GM18870 (cell line): ENCODE measurements around the gene ISLR.

Experiments
- ATAC-seq: cut with Tn5 transposase; IDR thresholded peaks from one replicate; pipeline ENCODE4 v1.9.1; 2021; ENCODE audit warnings: moderate library complexity; ENCODE audit not compliant: unreplicated experiment

The ISLR gene

DNA sequence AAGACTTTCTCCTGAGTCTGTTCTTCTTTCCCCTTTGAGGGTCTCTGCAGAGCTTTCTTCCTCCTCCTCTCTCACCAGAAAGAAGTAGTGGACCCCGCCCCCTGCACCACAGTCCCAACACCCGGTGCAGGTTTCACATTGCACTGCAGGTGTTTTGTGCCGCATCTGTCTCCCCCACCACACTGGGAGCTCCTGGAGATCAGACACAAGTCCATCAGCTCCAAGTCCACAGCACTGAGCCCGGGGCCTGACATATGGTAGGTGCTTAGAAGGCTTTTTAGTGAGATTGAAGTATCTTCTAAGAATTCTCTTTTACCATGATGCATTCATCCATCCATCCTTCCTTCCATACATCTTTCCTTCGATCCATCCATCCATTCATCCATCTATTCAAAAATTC lies 19.2 kb downstream of the ISLR start:
- no peak for ATAC-seq

DNA sequence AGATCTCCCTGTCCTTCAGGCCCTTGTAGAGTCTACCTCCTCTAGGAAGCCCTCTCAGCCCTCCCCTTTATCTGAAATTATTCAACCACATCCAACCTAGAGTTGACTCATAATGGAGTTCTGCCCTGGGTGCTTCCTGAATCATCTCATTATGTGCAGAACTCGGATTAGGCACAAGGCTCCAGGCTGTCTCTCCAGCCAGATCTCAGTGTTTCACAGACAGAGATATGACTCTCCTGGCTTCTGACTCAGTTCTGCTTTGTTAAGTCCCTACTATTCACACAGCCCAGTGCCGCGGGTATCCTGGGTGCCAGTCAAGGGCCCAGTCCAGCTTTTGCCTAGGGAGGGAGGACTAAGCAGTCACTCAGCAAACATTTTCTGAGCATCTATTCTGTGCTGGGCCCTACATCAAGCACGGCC lies 19.8 kb downstream of the ISLR start:
- ATAC-seq, result no peak

DNA sequence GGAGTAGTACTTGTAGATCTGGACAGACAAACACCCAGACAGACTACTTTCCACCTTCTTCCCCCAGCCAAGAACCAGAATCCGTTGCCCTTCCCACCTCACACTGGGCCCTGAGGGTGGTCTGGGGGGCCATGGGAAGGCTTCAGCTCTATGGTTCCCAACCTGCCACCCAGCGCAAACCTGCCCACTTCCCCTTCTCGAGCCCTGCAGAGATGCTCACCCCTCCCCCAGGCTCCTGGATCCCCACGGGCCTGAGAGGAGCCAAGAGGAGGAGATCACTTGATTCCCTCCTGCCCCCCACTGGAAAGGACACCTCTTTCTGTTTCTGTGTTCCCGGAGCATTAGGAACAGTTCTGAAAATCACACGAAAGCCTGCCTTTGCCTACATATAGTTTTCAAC lies 20.4 kb downstream of the ISLR start:
- ATAC-seq, result no peak

DNA sequence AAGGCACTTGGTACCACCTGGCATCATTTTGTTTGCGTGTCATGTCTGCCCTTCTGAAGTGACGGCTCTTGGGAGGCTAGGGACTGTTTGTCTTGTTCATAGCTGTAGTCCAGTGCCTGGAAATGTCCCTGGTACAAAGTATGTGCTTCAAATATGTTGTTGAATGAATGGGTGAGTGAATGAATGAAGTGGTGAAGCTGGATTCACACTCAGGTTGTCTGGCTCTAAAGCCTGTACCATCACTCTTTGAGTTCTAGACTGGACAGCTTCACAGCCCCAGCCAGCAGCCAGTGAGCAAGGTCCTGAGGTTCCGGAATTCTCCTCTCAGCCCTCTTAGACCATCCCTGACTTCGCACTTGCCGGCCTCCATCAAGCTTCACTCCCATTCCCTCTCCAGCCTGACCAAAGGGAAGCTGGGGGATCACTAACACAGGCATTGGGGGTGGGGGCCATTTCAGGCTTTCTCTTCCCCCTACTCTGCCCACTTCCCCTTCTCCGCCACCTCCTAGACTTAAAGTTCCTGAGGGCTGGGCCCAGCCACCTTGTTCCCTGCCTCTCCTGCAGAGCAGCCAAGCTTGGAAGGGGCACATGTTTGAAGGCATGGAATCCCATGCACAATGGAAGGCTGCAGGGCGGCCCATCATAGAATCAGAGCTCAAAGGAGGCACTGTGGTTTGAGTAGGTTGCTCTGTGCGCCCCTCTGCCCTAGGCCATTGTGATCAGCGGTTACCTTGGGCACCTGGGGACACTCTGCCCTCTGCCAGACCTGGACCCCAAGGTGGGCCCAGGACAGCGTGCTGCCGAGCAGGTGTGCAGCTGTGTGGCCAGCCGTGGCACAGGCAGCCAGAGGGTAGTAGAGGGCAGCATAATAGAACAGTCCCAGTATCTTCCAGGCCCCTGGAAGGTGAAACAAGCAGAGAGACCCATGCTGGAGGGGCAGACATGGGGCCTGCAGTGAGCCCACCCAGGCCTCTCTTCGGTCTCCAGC lies 21.4 kb downstream of the ISLR start:
- no peak for ATAC-seq

DNA sequence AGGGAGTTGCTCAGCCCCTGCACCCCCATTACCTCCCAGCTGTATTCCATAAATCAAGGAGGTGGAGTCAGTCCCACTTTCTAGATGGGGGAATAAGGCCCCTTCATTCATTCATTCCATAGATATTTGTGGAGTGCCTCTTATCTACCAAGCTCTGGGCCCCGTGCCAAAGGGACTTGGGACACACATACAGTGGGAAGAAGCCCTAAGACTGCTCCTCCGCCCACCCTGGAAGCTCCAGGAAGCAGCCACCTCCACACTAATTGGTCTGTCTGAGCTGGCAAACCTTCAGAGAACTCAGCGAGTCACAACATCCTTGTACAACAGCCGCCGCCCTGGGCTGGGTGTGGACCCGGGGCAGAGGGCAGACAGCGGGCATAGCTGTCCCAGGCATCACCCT lies 22.7 kb downstream of the ISLR start:
- no peak for ATAC-seq

DNA sequence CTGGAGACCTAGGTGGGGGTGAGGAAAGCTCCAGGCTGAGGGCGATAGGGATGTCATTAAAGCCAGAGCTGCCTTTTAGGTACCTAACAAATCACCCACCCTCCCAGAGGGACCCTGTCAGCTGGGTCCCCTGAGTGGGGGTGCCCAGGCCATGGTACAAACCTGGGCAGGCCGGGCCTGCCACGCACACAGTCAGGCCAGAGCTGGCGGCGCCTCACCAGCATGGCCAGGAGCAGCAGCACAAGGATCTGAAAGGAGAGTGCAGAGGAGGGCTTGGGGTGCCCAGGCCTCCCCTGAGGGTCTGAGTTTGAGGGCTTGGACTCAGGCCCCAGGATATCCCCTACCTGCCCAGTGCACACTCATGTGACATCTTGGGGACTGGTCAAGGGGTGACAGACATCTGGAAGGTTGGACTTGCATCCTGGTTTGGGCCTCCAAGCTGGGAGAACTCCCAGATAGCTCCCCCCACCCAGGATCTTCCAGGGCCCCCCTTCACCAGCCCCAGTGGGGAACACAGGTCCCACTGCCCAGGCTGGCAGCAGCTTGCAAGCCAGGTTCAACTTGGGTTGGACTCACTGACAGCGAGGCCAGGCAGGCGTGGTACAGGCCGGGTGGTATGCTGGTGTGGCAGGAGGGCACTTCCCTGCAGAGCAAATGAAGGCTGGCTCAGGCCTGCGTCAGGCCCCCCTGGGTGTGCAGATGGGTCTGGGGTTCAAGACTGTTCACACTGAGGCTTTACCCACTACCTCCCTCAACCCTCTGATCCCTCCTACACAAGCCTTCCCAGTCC lies 23.9 kb downstream of the ISLR start:
- ATAC-seq, result no peak

DNA sequence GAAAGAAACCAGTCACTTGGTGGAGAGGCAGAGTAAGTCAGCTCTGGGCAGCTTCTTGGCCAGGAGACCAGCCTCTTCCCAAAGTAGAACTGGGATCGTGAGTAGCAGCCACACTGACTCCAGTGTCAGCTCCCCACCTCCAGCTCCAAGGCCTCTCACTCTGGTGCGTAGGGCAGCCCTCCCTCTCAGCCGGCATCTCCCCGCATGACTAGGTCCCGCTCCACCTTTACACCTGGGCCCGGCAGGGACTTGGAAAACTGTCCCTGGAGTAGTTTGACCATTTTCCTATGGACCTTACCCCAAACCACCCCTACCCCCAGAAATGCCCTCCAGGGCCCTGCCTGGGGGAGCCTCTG lies 25.8 kb downstream of the ISLR start:
- no peak for ATAC-seq

DNA sequence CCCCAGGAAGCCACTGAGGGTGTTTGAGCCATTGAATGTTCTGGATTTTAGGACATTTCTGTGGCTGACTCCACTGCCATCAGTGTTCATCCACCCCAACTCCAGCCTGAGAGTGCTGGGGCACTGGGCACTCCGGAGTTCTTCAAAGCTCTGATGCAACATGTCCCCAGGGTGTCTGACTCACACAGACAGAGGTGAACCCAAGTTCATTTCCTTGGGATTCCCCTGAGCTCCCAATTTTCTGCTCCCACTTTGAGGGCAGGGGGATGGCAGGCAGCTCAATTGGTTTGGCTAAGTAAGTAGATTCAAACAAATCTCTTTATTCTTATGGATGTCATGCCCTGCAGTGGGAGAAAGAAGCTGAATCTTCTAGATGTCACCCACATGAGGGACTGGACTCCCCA lies 26.9 kb downstream of the ISLR start:
- no peak for ATAC-seq

DNA sequence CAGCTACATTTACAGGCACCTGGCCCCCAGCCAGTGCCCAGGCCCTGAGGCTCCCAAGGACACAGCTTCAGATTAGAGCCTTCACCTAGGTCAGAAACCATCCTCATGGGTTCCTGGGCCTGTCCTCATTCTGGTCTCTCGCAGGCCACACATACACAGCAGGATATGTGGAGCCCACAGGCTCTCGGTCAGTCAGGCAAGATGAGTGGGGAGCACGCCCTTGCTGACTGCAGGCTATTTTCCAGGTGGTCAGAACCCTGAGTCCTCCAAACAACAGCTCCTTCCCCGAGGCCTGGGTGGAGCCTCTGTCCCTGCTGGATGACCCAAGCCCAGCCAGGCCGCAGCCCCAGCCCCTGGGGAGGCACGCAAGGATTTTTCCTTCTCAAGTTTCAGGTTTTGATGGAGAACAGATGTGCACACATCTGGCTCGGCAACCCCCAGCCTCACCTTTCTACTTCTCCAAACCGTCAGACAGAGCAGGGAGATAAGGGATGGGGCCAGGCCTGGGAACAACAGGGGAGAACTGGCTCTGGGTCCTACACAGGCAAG lies 27.4 kb downstream of the ISLR start:
- ATAC-seq, result no peak

DNA sequence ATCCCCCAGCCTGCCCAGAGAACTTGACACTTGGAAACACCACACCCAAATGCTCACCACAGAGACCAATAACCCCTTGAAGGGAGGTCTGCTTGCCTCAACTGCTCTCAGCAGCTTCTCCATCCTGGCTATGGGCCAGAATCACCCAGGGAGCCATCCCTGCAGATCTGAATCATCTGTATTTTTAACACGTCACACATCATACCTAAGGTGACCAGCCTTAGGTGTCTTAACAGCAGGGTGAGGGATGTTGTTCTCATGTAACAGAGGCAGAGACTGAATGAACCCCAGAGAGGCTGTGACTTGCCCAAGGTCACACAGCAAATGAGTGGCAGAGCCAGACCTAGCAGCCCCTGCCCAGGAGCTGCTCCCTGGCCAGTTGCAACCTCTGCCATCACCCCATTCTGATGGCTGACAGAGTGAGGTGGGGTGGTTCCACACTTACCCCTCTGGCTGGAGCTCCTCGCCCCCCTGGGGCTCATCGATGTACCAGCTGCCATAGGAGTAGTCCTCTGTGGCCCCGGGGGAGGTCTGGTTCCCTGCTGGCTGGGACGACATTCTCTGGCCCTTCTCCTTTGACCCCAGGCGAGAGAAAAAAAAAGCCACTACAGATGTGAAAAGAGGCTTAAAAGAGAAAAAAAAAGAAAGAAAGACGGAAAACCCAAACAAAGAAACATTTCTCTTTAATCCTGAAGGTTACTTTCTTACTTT lies 28.4 kb downstream of the ISLR start:
- ATAC-seq, result no peak

DNA sequence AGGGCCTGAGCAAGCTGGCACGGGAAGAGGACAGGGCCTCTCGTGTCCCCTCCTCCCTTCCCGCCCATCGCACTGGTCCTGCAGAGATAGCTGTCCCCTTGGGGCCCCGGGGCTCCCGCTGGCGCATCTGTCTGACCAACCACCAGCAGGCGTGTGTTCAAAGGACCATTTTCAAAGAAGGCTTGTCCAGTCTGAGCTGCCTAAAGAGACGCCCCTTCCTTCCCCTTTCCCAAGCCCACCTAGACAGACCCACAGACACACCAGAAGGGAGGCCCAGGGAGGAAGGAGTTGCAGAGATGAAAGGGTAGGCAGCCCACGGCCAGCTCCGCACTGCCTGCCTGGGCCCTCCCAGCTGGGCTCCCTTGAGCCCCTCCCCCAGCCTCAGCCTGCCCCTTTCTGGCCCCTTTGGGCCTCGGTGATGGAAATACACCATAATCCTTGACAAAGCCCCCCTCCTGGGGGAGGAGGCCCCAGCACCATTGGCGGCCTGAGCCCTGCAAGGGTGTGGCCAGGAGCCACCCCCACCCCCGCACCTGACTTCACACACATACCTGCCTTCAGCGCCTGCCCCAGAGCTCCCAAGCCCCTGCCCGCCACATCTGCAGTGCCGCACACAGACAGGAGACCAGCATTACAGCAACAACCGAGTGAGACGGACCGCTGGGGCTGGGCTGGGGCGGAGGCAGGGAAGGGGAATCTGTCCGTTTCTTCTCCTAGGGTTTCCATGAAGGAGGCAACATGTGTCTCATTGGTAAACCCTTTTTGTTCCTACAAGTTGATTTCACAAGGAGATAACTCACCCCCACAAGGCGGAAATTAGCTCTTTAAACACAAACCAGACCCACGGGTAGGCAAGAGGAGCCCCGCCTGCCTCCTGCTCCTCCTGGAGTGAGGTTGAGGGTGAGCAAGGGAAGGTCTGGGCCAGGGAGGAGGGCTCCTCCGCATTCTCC lies 29.2 kb downstream of the ISLR start, which contains the start of gene STRA6:
Gene STRA6, minus strand, starts transcription at position 336 of the 950 bp plus-strand sequence. CDS start 520 bp downstream, outside the sequence.
- ATAC-seq, result no peak

DNA sequence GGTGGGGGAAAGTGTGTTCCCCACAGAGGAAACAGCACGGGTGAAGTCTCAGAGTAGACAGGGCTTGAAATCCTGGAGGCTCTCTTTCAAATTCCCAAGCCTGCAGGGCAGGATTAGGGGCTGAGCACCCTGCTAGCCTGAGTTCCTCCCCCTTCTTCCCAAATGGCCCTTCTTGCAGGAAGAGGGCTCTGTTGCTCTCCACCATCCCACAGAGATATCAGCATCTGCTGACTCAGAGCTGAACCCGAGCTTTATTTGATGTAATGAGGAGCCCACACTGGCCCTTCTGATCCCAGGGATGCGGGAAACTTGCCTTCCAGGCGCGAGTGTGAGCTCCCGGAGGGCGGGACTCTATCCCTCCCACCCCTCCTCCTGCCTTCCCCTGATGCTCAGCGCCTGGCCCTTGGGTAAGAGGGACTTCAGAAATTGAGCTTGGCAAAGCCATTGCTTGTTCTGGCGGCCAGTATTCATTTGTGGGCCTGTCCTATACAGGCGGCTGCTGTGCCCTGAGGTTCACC lies 30.5 kb downstream of the ISLR start:
- no peak for ATAC-seq

DNA sequence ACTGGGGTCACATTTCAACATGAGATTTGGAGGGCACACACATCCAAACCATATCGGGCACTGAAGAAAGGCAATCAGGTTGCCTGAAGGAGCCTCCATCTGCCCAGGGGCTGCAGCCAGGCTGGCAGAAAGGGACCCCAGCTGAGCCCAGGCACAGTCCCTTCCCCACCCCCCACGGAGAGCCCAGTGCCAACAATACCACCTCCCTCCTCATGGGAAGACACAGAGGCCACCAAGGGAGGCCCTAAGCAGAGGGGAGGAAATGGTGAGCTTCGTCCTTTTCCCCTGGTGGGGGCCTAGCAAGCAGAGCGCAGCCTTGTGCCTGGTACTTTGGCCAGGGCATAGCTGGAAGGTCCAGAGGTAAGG lies 32.1 kb downstream of the ISLR start:
- ATAC-seq, result no peak

DNA sequence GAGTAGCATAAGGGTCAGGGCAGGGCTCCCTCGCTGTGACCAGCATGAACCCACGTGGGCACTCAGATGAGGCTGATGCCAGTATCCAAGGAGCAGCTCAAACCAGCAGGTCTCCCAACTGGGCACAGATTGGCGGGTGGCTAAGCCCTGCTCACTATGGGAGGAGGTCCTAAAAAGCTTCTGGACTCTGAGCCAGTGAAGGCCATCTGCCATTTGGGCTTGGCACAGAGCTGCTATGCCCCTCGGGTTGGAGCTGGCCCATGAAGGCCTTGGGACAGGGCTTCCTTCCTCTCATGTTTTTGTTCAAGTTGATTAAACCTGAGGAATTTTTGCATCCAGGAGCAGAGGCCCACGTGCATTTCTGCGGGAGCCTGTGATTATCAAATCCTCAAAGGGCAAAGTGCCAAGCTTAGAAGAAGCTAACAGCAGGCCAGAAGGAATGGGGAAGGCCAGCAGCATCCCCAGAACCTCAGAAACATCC lies 33.3 kb downstream of the ISLR start:
- ATAC-seq, result no peak

DNA sequence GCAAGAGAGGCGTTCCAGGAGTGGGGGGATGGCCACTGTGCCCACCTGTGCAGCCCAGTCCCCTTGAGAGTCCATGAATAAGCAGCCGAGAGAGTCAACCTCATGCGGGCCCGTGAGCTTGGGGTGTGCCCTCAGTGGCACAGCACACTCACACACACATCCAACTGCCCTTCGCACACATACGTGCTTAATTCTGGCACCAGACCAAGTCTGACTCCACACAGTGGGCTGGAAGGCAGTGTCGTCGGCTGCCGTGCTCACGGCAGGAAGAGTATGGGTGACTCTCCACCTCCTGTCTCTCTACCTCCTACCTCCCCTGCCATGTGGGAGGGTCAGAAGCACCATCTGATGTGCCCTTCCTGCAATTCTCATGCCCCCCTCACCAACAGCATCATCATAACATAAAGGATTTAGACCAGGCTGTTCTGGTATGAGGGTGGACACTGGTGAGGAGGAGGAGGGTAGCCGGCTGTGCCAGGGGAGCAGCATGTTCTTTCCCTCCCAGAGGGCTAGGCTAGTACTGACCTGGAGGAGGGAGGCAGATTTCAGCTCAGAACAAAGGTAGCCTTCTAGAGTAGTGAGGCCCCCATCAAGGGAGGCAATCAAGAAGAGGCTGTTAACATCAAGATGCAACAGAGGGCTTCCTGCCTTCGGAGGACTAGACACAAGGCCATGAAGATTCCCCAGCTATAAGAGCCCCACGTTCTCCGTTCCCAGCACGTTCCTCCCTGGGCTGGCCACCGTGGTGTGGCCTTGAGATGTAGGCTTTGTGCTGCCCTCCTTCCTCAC lies 34.3 kb downstream of the ISLR start:
- no peak for ATAC-seq

DNA sequence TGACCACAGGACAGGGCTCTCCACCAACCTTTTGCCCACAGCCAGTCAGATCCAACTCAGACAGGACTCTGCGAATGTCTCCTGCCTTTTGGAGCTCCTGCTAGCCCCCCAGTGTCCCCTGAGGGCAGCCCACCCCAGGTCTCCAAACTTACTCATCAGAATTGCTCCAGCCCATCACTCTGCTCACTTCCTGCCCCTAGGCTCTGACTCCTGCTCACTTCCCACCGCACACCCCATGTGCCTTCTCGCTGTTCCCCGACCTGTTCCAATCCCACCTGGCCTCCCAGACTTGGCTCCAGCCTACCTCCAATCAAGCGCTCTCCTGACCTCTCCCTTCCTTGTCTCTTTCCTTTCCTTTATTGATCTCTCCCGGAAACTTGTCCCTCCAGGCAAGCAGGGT lies 35.0 kb downstream of the ISLR start:
- no peak for ATAC-seq

DNA sequence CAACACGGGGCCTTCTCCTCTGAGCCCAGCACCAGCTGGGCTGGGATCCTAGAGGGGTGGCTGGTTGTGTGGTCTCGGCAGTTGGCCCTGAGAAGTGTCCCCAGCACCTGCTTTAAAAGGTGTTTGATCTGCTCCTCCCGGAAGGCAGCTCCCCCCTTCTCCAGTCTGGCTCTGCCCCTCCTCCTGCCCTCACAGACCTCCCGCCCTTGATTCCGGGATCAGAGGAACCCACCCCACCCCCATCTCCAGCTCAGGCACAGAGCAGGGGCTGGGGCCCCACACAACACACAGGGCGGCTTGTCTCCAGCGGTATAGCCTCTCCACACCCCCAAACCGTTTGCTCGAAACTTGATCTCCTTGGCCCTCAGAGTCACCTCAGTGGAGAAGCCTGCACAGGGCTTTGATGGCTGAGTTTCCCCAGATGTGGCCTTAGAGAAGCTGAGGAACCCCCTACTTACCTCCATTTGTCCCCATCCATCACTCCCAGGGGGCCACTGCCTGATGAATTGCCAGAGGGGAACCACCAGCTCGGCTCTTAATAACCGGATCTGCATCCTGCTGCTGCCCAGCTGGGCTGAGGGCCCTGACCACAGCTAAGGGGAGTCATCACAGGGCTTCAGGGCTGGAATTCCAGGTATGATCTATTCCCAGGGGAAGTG lies 35.5 kb downstream of the ISLR start:
- no peak for ATAC-seq

DNA sequence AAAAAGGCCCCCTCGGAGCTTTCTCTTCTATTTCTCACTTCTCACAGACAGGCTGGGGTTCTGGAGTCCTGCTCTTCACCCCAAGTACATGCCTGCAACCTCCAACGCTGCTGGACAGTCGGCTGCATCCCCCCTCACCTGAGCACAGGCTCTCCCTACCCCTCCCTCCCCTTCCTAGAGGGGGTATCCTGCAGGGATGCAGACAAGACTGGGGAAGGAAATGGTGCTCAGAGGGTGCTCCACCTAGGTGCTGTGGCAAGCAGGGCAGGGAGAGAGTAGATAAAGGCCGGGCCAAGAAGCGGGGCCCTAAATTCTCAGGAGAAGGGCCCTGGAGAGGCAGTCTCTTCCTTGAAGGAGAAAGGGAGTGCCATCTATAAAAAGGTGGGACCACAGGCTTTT lies 36.0 kb downstream of the ISLR start:
- ATAC-seq, result no peak
